GM10248 (cell line): ENCODE data around the gene NCOA6.

Source experiments
- CTCF ChIA-PET: fragments of 300-600 bp; sonication (Branson Sonifier 250); formaldehyde crosslinking; extraction: SDS; loops from one replicate; lab custom pipeline; 2021; ENCODE audit warnings: antibody characterized with exemption; lab: Yijun Ruan, JAX
- POLR2A ChIA-PET: fragments of 350-650 bp; sonication (Branson Sonifier 250); formaldehyde crosslinking; extraction: SDS; loops from one replicate; lab custom pipeline; 2020; ENCODE audit warnings: antibody characterized with exemption; lab: Yijun Ruan, JAX
- DNase-seq: peaks from one replicate; pipeline ENCODE4 v3.0.0; 2012; ENCODE audit errors: extremely low spot score
- CTCF ChIP-seq: IDR thresholded peaks from 2 replicates; pipeline ENCODE4 v1.5.1; 2012; ENCODE audit warnings: mild to moderate bottlenecking, low read depth; ENCODE audit errors: extremely low read depth, missing control alignments, control extremely low read depth

NCOA6 gene

GRCh38 chr20:34825530-34826362 lies at the start of gene NCOA6:
NCOA6 (minus strand) TSS chr20:34825651; CDS start chr20:34782355, 43,296 bp downstream.
- peak; percentile 91 for DNase-seq
- TF ChIP-seq CTCF = no peak
- ChIA-PET CTCF (interaction anchor here (0.6 kb wide), 1 partner anchor 444 kb away, joined by 3 read pairs; no protein-coding TSS in a partner anchor), POLR2A (no interaction called here)

DNA sequence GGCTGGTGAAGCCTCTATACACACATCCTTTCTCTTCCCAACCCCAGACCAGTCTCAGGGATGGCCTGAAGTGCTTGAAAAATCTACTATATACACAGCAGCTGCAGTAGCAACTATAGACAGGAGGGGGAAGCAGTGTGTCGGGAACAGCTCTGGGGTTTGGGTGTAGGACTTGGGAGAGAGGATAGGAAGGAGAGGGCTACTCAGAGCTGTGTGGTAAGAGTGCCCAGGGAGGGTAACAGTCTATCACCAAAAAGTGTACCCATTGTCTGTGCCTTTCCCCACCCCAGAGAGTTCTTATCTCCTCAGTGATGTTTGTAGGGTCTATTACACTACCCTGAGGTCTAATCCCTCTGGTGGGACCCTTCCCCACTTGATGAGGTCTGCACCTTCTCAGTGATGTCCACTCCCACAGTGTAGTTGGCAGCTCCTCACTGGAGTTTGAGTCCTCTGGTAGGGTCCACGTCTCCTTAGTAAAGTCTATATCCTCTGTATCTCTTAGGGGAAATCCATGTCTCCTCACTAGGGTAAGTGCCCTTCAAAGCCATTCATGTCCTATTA lies 48.7 kb upstream of the NCOA6 start:
- peak; percentile 85 for TF ChIP-seq CTCF
- ChIA-PET POLR2A (interaction anchor here (1.1 to 1.3 kb wide), 2 partner anchors 82 to 93 kb away, joined by 3 to 4 read pairs; partner anchors contain the start of genes GSS and MYH7B), CTCF (interaction anchor here (0.6 to 5.2 kb wide), 36 partner anchors 10 to 561 kb away, joined by 3 to 55 read pairs (median 4); partner anchors contain the start of genes EDEM2, GSS, MYH7B and TRPC4AP)
- peak; percentile 62 for DNase-seq

DNA sequence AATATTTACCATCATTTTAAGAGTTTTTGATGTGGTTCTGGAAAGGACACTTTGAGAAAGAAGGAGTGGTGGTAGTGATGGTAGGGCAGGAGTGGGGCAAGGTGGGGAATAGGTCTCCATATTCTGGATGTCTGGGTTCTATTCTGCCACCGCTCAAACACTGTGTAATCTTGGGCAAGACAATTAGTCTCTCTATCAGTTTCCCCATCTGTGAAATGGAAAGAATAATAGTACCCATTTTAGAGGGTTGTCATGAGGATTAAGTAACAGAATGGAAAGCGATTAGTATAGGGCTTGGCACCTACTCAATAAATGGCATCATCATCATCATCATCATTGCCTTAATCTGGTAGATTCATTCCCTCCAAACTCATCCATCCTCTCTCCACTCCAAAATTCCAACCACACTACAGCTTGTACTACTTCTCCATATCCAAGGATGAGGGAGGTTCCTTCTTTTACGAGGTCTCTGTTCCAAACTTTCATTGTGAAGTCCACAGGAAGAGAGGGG lies 48.2 kb upstream of the NCOA6 start:
- TF ChIP-seq CTCF = no peak
- DNase-seq = no peak
- ChIA-PET POLR2A (interaction anchor here (1.1 to 1.3 kb wide), 2 partner anchors 82 to 94 kb away, joined by 3 to 4 read pairs; partner anchors contain the start of genes GSS and MYH7B), CTCF (interaction anchor here (0.6 to 5.2 kb wide), 37 partner anchors 10 to 560 kb away, joined by 3 to 55 read pairs (median 4); partner anchors contain the start of genes EDEM2, GSS, MYH7B and TRPC4AP)

DNA sequence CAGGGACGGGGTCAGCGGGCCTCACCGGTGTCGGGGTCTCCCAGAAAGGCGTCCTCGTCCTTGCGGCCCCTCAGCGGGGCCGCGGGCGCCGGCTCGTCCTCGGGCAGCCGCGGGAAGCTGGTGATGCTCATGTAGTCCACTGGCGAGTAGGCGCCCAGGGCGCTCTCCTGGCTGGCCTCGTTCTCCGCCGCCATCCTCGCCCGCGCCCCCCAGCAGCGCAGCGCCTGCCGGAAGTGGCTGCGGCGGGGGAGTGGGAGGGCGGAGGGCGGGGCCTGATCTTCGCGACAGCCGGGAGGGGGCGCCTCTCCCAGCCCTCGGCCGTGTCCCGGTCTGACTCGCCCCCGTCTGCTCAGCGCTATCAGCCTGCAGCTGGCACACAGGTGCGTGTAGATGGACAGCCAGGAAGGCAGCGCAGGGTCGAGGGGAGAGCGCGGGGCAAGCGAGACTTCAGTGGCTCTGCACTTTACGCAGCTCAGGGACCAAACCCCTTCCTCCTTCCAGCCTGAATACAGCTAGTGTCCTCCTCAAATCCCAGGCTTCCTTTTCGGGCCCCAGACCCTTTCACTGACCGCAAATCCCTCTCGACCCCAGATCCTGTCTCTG lies 47.3 kb upstream of the NCOA6 start, which contains the start of gene GGT7:
Gene GGT7, minus strand, starts transcription at position 235 of the 603 bp plus-strand sequence. Its CDS starts 41 bp downstream, at position 194.
- CTCF ChIA-PET = interaction anchor here (0.6 to 5.2 kb wide), 21 partner anchors 10 to 559 kb away, joined by 3 to 55 read pairs (median 4); partner anchors contain the start of genes GSS, MYH7B and TRPC4AP
- DNase-seq = peak; percentile 92
- peak; percentile 67 for TF ChIP-seq CTCF
- POLR2A ChIA-PET = no interaction called here

GRCh38 chr20:34871966-34872621 lies 46.6 kb upstream of the NCOA6 start:
- no peak for DNase-seq
- POLR2A ChIA-PET = no interaction called here

More at GRCh38 chr20:34871966-34872621, 46.6 kb upstream of the NCOA6 start:
- CTCF ChIA-PET = interaction anchor here (0.8 to 5.2 kb wide), 15 partner anchors 9 to 559 kb away, joined by 3 to 55 read pairs (median 4); partner anchors contain the start of genes GSS, MYH7B and TRPC4AP
- TF ChIP-seq CTCF = no peak
